Stimulated activated CD8-positive, alpha-beta memory T cell treated with anti-CD3 and anti-CD28 coated beads, Interleukin-12 subunit alpha, Interleukin-12 subunit beta, amount 100 ng/mL, for 24 hours (primary cell): ENCODE results near the gene CEP85.
"Not testable (repeated sequence)": the region's sequence is repeated elsewhere in the genome, so short reads cannot be mapped to it uniquely, and the experiment has no call there.

ENCODE experiments used
- DNase-seq: peaks from one replicate; pipeline ENCODE4 v3.0.0-alpha.2; 2020; ENCODE audit errors: extremely low read depth

The CEP85 gene

GRCh38 chr1:26290122-26290881 lies 56.3 kb downstream of the CEP85 start:
- DNase-seq: no peak

DNA sequence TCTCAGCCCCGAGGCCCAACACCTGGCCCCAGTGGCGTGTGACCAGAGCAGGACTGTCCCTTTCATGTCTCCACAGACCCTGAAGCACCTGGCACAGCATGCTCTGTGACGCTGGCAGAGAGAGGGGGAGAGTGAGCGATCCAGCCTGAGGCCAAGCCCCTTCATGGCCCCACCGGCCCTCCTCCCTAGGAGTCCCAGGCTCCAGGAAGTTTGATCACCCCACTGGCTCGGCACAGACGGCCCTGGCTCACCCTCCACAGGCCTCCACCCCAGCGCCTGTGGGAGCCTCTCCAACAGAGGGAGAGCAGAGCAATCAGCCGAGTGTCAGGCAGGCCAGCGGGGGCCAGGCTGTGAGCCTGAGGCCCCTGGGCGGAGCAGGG lies 56.9 kb downstream of the CEP85 start:
- DNase-seq: no peak

DNA sequence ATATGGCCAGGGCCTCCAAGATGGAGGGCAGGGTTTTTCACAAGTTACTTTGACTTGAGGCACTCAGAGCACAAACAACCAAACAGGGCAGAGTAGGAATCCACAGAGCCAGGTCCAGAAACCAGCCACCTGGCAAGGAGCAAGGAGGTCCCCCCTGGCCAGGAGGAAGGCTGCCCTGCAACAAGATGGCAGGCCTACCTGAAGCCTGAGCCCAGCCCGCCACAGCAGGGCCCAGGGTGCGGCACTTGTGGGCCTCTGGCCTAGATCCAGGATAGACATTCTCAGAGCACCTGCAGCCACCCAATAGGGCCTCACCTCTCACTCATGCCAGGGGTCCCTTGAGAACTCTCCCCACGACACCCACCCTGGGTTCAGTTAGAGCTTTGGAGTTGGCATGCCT lies 57.4 kb downstream of the CEP85 start:
- no peak for DNase-seq

- no peak for DNase-seq
These were observed 57.9 kb downstream of the CEP85 start for GRCh38 chr1:26291939-26292338.

DNA sequence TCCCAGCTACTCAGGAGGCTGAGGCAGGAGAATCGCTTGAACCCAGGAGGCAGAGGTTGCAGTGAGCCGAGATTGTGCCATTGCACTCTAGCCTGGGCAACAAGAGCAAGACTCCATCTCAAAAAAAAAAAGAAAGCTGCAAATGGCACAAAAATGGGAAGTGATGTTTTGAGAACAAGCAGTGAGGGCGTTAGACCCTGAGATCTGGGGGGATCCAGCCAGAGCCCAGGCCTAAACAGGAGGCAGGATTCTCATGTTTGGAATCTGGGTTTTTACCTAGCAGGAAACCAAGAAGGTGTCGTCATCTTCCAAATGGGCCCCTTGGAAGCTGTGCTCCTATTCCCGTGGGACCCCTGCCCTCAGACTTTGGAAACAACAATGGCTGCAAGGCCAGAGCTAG lies 58.7 kb downstream of the CEP85 start:
- DNase-seq: not testable (repeated sequence)

DNA sequence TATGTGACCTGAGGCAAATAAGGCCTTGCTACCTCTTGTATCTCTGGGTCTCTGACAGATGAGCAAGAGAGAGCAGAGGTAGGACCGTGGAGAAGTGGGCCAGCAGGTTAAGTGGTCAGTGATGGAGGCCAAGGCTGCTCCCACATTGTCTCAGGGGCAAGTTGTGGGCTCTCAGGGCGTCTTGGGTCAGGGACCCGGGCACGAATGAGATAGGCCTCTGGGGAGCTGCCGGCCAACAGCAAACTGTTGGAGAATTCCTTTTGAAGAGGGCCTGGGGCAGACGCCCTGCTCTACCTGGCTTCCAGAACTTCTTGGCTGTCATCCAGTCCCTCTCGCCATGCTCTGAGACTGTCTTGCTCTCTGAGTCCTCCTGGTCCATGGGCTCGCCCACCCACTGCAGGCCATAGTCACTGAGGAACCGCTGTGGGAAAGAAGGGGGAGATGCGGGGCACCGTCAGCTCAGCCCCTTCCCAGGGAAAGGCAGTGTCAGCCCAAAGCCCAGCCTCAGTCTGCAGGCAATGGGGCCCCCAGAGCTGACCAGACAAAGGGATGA lies 60.0 kb downstream of the CEP85 start:
- no peak for DNase-seq

GRCh38 chr1:26295194-26296138 lies 61.5 kb downstream of the CEP85 start:
- DNase-seq: no peak

- no peak for DNase-seq
These were observed 62.5 kb downstream of the CEP85 start for GRCh38 chr1:26296340-26297056.

DNA sequence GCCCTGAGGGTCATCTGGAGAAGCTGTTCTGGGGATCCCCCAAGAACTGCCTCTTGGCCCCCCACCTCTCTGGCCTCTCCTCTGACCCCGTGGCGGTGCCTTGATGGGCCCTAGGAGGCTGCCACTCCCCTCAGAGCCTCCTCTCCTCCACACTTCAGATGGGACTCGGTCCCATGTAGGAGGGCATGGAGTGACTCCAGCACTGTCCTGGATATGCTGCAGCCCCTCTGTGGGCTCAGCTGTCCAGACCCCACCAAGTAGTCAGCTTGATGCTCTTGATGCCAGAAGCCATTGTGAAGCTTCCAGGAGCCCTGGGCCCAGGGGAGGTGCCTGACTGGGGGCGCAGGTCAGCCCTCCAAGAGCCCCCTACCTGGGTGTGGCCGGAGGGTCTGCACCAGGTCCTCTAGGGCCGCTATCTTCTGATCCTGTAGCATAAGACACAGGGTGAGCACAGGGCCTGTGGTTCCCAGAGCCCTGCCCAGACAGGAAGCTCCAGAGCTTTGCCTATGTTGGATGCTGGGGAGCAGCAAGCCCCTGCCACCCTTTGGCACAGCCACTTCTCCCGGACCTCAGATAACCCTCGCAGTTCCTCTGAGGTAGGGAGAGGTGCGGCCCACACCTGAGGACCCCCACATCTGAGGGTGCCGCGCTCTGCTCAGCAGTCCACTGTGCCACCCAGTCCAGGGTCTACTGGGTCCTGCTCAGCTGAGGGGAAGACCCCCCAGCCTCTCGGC lies 63.2 kb downstream of the CEP85 start:
- DNase-seq: no peak

- no peak for DNase-seq
These were observed 63.8 kb downstream of the CEP85 start for GRCh38 chr1:26297791-26298124.

GRCh38 chr1:26300578-26301275 lies 66.7 kb downstream of the CEP85 start:
- no peak for DNase-seq

DNA sequence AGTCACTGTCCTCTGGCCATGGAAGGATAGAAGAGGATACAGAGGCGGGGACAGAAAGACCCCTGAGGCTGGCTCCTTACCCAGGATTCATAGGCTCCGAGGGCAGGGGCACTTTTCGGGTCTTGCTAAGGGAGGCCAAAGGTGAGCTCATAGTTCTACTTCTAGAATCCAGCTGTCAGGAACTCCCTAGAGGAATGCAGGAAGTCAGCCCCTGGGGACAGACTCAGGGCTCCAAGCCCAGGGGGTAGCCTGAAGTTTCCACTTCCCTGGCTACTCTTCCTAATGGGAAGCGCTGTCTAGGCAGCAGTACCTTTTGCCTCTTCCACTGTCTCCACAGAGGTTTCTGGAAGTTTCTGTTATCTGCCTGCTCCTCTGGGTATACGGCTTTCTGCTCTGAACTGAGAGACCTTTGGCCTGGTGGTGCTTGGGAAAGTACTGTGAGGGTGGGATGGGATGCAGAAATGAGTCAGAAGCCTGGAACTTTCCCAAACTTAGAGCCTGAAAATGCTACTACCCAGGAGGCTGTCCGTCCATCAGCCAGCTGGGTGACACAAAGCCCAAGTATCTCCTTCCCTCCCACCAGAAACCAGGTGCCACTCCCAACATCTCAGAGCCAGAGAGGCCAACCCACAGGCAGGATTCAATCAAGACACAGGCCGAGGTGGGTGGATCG lies 68.9 kb downstream of the CEP85 start:
- DNase-seq: no peak

DNA sequence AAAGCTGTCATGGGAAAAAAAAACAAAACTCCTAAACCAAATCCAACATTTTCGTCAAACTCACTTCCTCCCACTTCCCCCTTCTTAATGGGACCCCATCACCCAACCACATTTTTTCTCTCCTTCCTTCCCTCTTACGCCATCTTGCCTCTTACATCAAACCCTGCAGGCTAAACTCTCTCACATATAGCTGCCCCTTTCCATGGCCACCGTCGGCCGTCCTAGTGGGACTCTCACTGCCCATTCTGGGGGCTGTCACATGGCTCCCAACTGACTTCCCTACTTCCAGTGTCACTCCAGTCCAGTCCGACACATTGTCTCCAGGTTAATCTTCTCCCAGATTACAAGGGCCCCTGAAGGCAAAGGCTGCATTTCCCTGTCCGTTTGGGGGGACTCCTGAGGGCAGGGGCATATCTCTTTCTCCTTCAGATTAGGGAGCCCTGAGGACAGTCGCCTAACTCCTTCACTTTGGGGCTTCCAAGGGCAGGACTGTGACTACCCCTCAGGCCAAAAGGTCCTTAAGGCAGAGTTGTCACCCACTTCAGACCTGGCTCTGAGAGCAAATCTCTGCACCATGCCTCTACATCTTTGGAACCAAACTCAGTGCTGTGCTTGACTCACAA lies 71.8 kb downstream of the CEP85 start:
- DNase-seq: no peak

GRCh38 chr1:26306290-26307229 lies 72.6 kb downstream of the CEP85 start, which contains the start of gene UBXN11:
Gene UBXN11, minus strand, starts transcription at chr1:26306636. Its CDS starts 3,753 bp downstream, at chr1:26302883.
- peak; percentile 80 for DNase-seq

- no peak for DNase-seq
These were observed 73.4 kb downstream of the CEP85 start for GRCh38 chr1:26307363-26307781.

GRCh38 chr1:26307966-26308899 lies 74.2 kb downstream of the CEP85 start:
- not testable (repeated sequence) for DNase-seq

GRCh38 chr1:26314501-26314900 lies 80.5 kb downstream of the CEP85 start:
- no peak for DNase-seq
